NCI-H2107 treated with DMSO at 0.1 percent for 48 hours (cell line): ENCODE measurements around the gene COL11A1.
"Not testable (repeated sequence)": the region's sequence is repeated elsewhere in the genome, so short reads cannot be mapped to it uniquely, and the experiment has no call there.

ENCODE experiments used
- DNase-seq: peaks from one replicate; lab custom pipeline; 2025; ENCODE audit not compliant: unreplicated experiment; lab: John Stamatoyannopoulos, UW

COL11A1 gene

DNA sequence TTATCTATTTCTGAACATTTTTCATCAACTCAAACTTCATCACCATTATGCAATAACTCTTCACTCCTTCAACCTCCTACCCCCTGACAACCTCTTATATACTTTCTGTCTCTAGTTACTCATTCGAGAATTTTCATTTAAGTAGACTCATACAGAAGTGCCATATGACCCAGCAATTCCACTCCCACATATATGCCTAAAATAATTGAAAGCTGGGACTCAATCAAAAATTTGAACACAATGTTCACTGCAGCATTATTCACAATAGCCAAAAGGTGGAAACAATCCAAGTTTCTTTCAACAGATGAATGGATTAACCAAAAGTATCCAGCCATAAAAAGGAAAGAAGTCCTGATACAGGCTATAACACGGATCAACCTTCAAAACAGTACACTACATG lies 24.1 kb downstream of the COL11A1 start:
- no peak for DNase-seq

DNA sequence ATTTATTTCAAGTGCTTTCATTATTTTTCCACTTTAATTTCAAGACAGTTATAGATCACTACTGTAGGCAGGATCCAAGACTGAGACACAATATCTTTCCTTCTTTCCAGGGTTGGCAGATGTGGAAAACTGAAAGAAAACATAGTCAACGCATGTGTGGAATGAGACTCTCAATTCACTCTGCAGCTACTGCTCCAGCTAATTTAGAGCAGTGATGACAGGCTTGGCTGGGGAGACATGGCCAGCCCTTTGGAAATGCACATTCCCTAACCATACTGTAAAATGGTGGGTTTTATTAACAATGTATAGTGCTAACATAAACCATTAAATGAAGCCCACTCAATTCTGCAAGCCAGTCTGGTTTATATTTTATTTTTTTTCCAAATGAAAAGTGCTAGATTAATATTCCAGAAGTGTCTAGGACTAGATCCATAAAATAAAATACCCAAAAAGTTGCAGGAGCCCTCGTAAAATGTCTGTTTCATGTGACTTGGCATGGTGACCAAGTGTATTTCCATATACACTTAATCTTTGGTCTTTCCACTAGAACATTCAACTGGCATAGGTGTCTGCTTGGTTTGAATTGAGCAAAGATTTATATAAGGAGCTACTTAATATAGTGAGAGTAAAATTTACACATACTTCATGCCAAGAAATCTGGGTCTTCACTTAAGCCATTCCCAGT lies 32.9 kb downstream of the COL11A1 start:
- no peak for DNase-seq

GRCh38 chr1:103074224-103074623 lies 34.1 kb downstream of the COL11A1 start:
- no peak for DNase-seq

GRCh38 chr1:103069201-103069600 lies 39.1 kb downstream of the COL11A1 start:
- no peak for DNase-seq

- DNase-seq, result no peak
Measured at GRCh38 chr1:103063921-103064320, 44.4 kb downstream of the COL11A1 start.

- no peak for DNase-seq
Measured at GRCh38 chr1:103058391-103058790, 49.9 kb downstream of the COL11A1 start.

GRCh38 chr1:103056423-103056822 lies 51.9 kb downstream of the COL11A1 start:
- DNase-seq, result no peak

DNA sequence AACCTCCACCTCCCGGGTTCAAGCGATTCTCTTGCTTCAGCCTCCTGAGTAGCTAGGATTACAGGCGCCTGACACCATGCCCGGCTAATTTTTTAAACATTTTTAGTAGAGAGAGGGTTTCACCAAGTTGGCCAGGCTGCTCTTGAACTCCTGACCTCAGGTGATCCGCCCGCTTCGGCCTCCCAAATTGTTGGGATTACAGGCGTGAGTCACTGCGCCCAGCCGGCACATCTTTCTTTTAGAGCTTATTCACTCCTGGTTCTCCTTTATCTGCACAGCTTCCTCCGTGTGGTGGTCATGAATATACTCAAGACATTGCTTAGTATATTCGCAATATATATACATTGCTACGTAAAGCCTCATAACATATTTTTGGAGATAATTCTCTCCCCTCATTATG lies 80.2 kb downstream of the COL11A1 start:
- not testable (repeated sequence) for DNase-seq

GRCh38 chr1:103025858-103026409 lies 82.4 kb downstream of the COL11A1 start:
- no peak for DNase-seq

DNA sequence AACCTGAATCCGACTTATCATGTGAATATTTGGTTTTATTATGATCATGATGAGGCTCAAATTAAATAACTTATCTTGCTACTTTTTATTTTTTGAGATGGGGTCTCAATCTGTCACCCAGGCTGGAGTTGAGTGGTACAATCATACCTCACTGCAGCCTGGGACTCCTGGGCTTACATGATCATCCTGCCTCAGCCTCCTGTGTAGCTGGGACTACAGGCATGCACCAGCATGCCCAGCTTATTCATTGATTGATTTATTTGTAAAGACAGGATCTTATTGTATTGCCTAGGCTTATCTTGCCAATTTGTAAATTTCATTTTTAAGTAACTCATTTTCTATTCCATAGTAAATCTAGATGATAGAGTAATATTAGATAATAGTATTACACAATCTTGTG lies 84.3 kb downstream of the COL11A1 start:
- DNase-seq, result no peak

DNA sequence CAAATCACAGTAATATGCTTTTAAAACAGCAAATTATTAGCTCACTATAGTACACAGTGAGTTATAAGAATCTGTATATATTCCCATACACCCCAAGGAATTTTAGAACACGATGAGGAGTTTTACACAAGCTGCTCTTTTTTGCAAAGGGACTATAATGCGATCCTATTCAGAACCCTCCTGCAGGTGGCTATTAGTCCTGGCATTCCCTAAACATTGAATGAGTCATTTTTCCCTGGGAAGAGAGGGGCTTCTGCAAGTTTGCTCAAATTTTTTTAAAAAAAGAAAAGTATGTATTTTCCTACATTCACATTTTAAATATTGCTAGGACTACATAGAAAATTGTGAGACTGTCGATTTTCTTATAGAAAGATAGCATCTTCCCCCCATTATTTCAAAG lies 106.3 kb downstream of the COL11A1 start:
- no peak for DNase-seq

DNA sequence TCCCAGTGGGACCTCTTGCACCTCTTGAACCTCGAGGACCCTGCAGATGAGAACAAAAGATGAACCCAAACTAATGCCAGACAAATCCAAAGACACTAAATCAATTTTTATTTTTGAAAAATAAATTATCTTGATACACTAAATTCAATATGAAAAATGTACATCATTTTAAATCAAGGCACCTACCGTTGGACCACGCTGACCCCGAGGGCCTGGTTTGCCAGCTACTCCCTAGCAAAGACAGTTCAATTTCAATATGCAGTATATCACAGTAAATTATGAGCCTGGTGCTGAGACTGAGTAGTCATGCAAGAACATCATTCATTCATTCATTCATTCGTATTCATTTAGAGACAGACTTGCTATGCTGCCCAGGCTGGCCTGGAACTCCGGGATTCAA lies 129.4 kb downstream of the COL11A1 start:
- no peak for DNase-seq

- no peak for DNase-seq
Measured at GRCh38 chr1:102977292-102977691, 131.0 kb downstream of the COL11A1 start.

- peak; percentile 74 for DNase-seq
Measured at GRCh38 chr1:102970496-102971078, 137.7 kb downstream of the COL11A1 start.

- DNase-seq, result no peak
Measured at GRCh38 chr1:102967786-102968185, 140.5 kb downstream of the COL11A1 start.

- no peak for DNase-seq
Measured at GRCh38 chr1:102961549-102961948, 146.8 kb downstream of the COL11A1 start.

GRCh38 chr1:102954576-102954975 lies 153.7 kb downstream of the COL11A1 start:
- DNase-seq, result no peak

DNA sequence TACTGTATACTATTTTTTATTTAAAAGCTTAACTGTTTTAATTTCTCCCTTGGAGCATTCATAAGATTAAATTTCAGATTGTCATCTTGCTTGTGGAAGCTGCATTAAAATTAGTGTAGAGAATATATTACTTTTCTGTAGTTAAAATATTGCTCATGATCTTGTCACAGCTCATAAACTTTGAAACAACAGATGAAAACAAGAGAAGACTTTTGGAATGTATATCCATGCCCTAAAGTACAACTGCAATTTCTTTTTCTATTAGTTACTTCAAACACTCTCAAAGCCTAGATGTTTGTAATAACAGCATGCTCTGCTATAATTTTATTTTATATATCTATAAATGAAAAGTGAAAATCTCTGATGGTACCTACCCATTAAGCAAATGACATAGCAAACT lies 155.9 kb downstream of the COL11A1 start:
- no peak for DNase-seq

DNA sequence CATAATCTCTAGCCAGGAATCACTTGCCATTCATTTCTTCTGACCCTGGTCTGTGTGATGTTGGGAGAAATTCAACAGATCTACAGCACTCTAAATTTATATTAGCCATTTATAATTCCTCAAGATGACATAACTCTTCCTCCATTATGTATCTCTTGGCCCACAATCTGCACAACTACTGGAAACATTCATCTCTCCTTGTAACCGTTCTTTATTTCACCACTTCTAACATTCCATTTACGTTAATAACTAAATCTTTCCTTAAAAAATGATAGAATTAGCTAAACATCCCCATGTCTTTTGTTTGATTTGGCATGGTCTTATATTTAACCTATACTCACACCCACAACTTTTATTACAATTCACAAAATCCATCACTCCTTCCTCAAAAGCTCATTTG lies 166.0 kb downstream of the COL11A1 start:
- DNase-seq, result no peak

DNA sequence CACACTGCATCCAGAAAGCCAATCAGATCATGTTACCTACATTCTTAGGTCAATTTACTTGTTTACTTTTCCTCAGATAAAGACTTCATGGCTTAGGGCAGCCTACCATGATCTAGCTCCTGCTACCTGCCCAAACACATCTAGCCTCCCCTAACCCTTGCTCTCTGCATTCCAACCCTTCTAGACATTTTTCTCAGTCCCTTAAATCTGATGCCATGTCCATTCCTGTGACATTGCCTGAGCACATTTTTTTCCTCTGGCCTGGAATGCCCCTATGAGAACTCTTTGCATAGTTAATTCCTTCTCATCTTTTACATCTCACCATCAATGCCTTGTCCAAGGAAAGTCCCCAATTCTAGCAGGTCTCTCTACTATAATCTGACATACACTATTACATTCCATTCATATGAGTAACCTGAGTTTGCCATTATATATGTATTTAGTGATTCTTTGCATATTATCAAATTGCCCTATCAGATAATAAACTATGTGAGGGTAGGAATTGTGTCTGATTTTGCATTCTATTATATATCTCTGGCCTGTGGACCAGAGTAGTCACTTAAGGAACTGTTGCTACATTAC lies 166.9 kb downstream of the COL11A1 start:
- DNase-seq, result no peak

GRCh38 chr1:102937401-102937800 lies 170.9 kb downstream of the COL11A1 start:
- DNase-seq, result no peak

DNA sequence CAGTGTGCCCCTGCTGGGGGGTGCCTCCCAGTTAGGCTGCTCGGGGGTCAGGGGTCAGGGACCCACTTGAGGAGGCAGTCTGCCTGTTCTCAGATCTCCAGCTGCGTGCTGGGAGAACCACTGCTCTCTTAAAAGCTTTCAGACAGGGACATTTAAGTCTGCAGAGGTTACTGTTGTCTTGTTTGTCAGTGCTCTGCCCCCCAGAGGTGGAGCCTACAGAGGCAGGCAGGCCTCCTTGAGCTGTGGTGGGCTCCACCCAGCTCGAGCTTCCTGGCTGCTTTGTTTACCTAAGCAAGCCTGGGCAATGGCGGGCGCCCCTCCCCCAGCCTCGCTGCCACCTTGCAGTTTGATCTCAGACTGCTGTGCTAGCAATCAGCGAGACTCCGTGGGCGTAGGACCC lies 175.0 kb downstream of the COL11A1 start:
- DNase-seq, result not testable (repeated sequence)
